ENCODE measurements around the gene KCNK7.

GRCh38 chr11:65613091-65613928 lies 17.7 kb upstream of the KCNK7 start:
- TF ChIP-seq CTCF (IDR thresholded peaks at IDR 0.05 in 4 of 5, conservative IDR thresholded peaks at IDR 0.05 in 1 of 5) (no peak), POLR2A (IDR thresholded peaks at IDR 0.05) (no peak)
